NCI-H146 treated with DMSO at 0.1 percent for 48 hours (cell line): ENCODE results near the gene LMF1.
"Not testable (repeated sequence)": the region's sequence is repeated elsewhere in the genome, so short reads cannot be mapped to it uniquely, and the experiment has no call there.

Experiments used
- DNase-seq: peaks from one replicate; lab custom pipeline; 2025; ENCODE audit not compliant: unreplicated experiment; lab: John Stamatoyannopoulos, UW

The LMF1 gene

GRCh38 chr16:871562-872345, 99.0 kb downstream of the LMF1 start:
- no peak for DNase-seq

- no peak for DNase-seq
Observed at GRCh38 chr16:870856-871561, 99.8 kb downstream of the LMF1 start.

GRCh38 chr16:869823-870641, 100.8 kb downstream of the LMF1 start:
- no peak for DNase-seq

GRCh38 chr16:868846-869822, 101.7 kb downstream of the LMF1 start:
- no peak for DNase-seq

- no peak for DNase-seq
Observed at GRCh38 chr16:868386-868755, 102.4 kb downstream of the LMF1 start.

- DNase-seq = no peak
Observed at GRCh38 chr16:867421-868385, 103.1 kb downstream of the LMF1 start.

- DNase-seq = no peak
Observed at GRCh38 chr16:866252-866896, 104.4 kb downstream of the LMF1 start.

GRCh38 chr16:865026-865425, 105.8 kb downstream of the LMF1 start:
- DNase-seq = no peak

- DNase-seq = no peak
Observed at GRCh38 chr16:861446-861845, 109.3 kb downstream of the LMF1 start.

- DNase-seq = no peak
Observed at GRCh38 chr16:860891-861290, 109.9 kb downstream of the LMF1 start.

- DNase-seq = not testable (repeated sequence)
Observed at GRCh38 chr16:858971-859370, 111.8 kb downstream of the LMF1 start.

GRCh38 chr16:858441-858840, 112.3 kb downstream of the LMF1 start:
- not testable (repeated sequence) for DNase-seq

- no peak for DNase-seq
Observed at GRCh38 chr16:856811-857210, 114.0 kb downstream of the LMF1 start.

- DNase-seq = no peak
Observed at GRCh38 chr16:856101-856500, 114.7 kb downstream of the LMF1 start.

GRCh38 chr16:855471-855870, 115.3 kb downstream of the LMF1 start:
- no peak for DNase-seq

- DNase-seq = no peak
Observed at GRCh38 chr16:854808-855410, 115.9 kb downstream of the LMF1 start.

GRCh38 chr16:853981-854807, 116.6 kb downstream of the LMF1 start:
- DNase-seq = no peak

GRCh38 chr16:853306-853705, 117.5 kb downstream of the LMF1 start:
- DNase-seq = no peak
